GM12874 (cell line): ENCODE data around the gene CBL.

ENCODE experiments used
- TF ChIP-seq, protein P1 (sequence below): IDR thresholded peaks from 2 replicates; pipeline ENCODE4 v1.5.1; 2011; ENCODE audit warnings: low read depth, mild to moderate bottlenecking, control low read depth, low read length, moderate library complexity; ENCODE audit not compliant: insufficient read depth

CBL gene

GRCh38 chr11:119266517-119267255, 60.5 kb downstream of the CBL start:
- TF ChIP-seq, protein P1, sequence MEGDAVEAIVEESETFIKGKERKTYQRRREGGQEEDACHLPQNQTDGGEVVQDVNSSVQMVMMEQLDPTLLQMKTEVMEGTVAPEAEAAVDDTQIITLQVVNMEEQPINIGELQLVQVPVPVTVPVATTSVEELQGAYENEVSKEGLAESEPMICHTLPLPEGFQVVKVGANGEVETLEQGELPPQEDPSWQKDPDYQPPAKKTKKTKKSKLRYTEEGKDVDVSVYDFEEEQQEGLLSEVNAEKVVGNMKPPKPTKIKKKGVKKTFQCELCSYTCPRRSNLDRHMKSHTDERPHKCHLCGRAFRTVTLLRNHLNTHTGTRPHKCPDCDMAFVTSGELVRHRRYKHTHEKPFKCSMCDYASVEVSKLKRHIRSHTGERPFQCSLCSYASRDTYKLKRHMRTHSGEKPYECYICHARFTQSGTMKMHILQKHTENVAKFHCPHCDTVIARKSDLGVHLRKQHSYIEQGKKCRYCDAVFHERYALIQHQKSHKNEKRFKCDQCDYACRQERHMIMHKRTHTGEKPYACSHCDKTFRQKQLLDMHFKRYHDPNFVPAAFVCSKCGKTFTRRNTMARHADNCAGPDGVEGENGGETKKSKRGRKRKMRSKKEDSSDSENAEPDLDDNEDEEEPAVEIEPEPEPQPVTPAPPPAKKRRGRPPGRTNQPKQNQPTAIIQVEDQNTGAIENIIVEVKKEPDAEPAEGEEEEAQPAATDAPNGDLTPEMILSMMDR = no peak

DNA sequence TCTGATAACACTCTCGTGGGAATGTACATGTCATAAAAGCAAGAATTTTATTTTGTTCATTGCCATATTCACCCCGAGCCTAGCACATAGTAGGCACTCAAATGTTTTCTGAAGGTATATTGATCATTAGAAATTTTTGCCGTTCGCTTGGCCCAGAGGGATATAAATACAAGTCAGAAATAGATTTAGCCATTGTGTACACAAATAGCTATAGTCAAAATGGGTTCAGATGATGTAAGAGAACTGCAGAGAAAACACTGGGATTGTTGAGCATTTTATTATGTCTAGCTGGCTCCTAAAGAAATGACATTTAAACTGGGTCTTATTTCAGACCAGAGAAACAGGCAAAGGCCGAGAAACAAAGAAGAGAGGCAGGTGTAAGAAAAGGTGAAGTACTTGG, 61.5 kb downstream of the CBL start:
- TF ChIP-seq, protein P1 = no peak

- TF ChIP-seq, protein P1 = no peak
Measured at GRCh38 chr11:119273721-119274120, 67.6 kb downstream of the CBL start.

GRCh38 chr11:119277660-119278059, 71.5 kb downstream of the CBL start:
- TF ChIP-seq, protein P1 = no peak

DNA sequence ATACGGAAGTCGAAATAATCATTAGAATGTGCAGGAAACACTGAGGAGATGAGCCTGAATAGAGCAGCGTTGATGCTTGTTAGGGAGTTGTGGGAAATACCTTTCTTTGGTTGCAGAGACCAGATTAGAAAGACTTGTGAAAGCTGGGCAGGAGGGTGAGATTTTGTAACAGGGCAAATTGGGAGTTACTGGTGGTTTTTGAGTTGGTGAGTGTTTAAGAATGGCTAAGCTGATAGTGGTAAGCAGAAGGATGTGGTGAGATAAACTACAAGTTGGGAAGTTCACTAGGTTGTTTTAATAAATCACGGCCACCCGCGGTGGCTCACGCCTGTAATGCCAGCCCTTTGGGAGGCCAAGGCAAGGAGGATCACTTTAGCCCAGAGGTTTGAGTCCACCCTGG, 76.4 kb downstream of the CBL start:
- TF ChIP-seq, protein P1 = no peak

- TF ChIP-seq, protein P1 = peak; percentile 48; the same call in 1 of the 2 replicates
Measured at GRCh38 chr11:119284344-119285157, 78.4 kb downstream of the CBL start.

DNA sequence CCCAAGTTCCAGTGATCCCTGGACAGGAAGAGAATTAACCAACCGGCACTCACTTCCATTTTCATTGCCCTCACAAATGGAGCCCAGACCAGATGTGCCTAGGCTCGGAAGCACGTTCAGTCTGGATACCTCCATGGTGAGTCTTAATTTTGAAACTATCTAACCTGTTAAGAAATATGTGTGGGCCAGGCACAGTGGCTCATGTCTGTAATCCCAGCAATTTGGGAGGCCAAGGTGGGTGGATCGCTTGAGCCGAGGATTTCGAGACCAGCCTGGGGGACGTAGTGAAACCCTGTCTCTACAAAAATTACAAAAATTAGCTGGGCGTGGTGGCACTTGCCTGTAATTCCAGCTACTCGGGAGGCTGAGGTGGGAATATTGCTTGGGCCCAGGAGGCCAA, 79.3 kb downstream of the CBL start:
- TF ChIP-seq, protein P1 = no peak
